Gastrocnemius medialis (tissue), 4 donors: Measurements from ENCODE around the gene HOATZ. TPM values are rescaled to one million over a fixed set of nuclear protein-coding genes. Genes with fewer than 3 reads are reported as not detected.

Experiments
- ATAC-seq, 2 donors: fragments of 150-250 bp; one replicate each; pipeline ENCODE4 v1.9.1; 2016
- DNase-seq, 2 donors: peaks; one replicate each; pipeline ENCODE4 v3.0.0-alpha.2; 2019
- H3K27ac ChIP-seq, 4 donors: fragments of 200-600 bp; sonication (generic); 1 replicate in 1 of 4; 2 replicates in 3 of 4; pipeline ENCODE4 v1.5.1; 2016 to 2018; ENCODE audit warnings: mild to moderate bottlenecking in 2 of 4, moderate library complexity in 1 of 4
- H3K27me3 ChIP-seq, 3 donors: fragments of 200-600 bp; sonication (generic) in 2 of 3; 1 replicate in 1 of 3; 2 replicates in 2 of 3; pipeline versions ENCODE4 v1.5.1 to v1.6.0; 2016 to 2019; ENCODE audit warnings: mild to moderate bottlenecking in 1 of 3, moderate library complexity in 1 of 3
- H3K36me3 ChIP-seq, 2 donors: fragments of 200-600 bp; sonication (generic) in 1 of 2; one replicate each; pipeline ENCODE4 v1.5.1; 2017 to 2018
- H3K4me1 ChIP-seq, 2 donors: fragments of 200-600 bp; sonication (generic) in 1 of 2; one replicate each; pipeline ENCODE4 v1.5.1; 2016 to 2017; ENCODE audit warnings: mild to moderate bottlenecking in 2 of 2
- H3K4me3 ChIP-seq, 4 donors: fragments of 200-600 bp; sonication (generic) in 3 of 4; 1 replicate in 1 of 4; 2 replicates in 3 of 4; pipeline ENCODE4 v1.5.1; 2016 to 2019; ENCODE audit warnings: mild to moderate bottlenecking in 2 of 4
- H3K9me3 ChIP-seq, 3 donors: fragments of 200-600 bp; sonication (generic) in 2 of 3; 1 replicate in 1 of 3; 2 replicates in 2 of 3; pipeline ENCODE4 v1.5.1; 2016 to 2019
- CTCF ChIP-seq, 5 experiments: fragments of 450-650 bp in 3 of 5; fragments of 200-600 bp in 2 of 5; sonication (generic) in 2 of 5; IDR thresholded peaks in 4 of 5; conservative IDR thresholded peaks in 1 of 5; 1 replicate in 4 of 5; 2 replicates in 1 of 5; pipeline ENCODE4 v1.5.1; 2016 to 2019; ENCODE audit warnings: antibody characterized with exemption in 5 of 5, mild to moderate bottlenecking in 3 of 5, moderate library complexity in 3 of 5
- POLR2A ChIP-seq, 2 donors: fragments of 450-650 bp; IDR thresholded peaks; one replicate each; pipeline ENCODE4 v1.6.1; 2017; ENCODE audit warnings: antibody characterized with exemption in 2 of 2, mild to moderate bottlenecking in 2 of 2, moderate library complexity in 2 of 2
- in situ Hi-C, 4 donors: fragments of 200-750 bp; cut with MboI; loops; one replicate each; pipeline versions ENCODE4 v1.15.0 to v1.8.0; 2017; ENCODE audit warnings: low sequenced_read_pairs in 4 of 4
- intact Hi-C: fragments of 100-400 bp; cut with DNase I; formaldehyde crosslinking; loops from one replicate; pipeline ENCODE4 v1.15.1; 2023; ENCODE audit warnings: low total_unique reads
- total RNA-seq, 4 donors: library from RNA; depleted of rRNA; stranded (reverse); fragments of >200 nt; gene quantifications; one replicate each; pipeline versions ENCODE4 v1.1.0 to v1.2.3, GENCODE V29; 2016

The HOATZ gene
- total RNA-seq, 4 donors from 2014 or later = not detected

- Histone ChIP-seq H3K27ac (no peak overlapping the region), H3K4me1 (peaks cover 0 to 4% of the 10 kb centered on the region in 2 donors), H3K4me3 (peak overlapping the region in 2 of 4 donors; percentile 44 to 50), H3K9me3 (no peaks in the 10 kb centered on the region), H3K27me3 (peaks cover 29 to 40% (median 39%) of the 10 kb centered on the region in 3 donors), H3K36me3 (no peaks in the 10 kb centered on the region)
- ATAC-seq (no peak), DNase-seq (no peak)
- in situ Hi-C loops = no loop called here
- no peak for TF ChIP-seq POLR2A (IDR thresholded peaks at IDR 0.05)
- TF ChIP-seq CTCF (IDR thresholded peaks at IDR 0.05 in 4 of 5, conservative IDR thresholded peaks at IDR 0.05 in 1 of 5) = no peak
- intact Hi-C loops = no loop called here
These were observed 1.4 kb upstream of the HOATZ start for GRCh38 chr11:111513240-111513605.

- in situ Hi-C loops = no loop called here
- intact Hi-C loops = no loop called here
- no peak for TF ChIP-seq CTCF (IDR thresholded peaks at IDR 0.05 in 4 of 5, conservative IDR thresholded peaks at IDR 0.05 in 1 of 5)
- no peak for TF ChIP-seq POLR2A (IDR thresholded peaks at IDR 0.05)
- no peak overlapping the region for H3K27ac ChIP-seq
- no peak for DNase-seq
- ATAC-seq = no peak
- H3K9me3 ChIP-seq = no peaks in the 10 kb centered on the region
- no peaks in the 10 kb centered on the region for H3K36me3 ChIP-seq
- H3K4me3 ChIP-seq = no peak overlapping the region
- peaks cover 0 to 4% of the 10 kb centered on the region in 2 donors for H3K4me1 ChIP-seq
- peaks cover 29 to 40% (median 39%) of the 10 kb centered on the region in 3 donors for H3K27me3 ChIP-seq
These were observed 1.0 kb downstream of the HOATZ start for GRCh38 chr11:111515591-111515990.

GRCh38 chr11:111518668-111519067 lies 4.1 kb downstream of the HOATZ start:
- Histone ChIP-seq H3K9me3 (no peaks in the 10 kb centered on the region), H3K27me3 (peaks cover 8 to 14% (median 13%) of the 10 kb centered on the region in 3 donors), H3K4me1 (no peaks in the 10 kb centered on the region), H3K27ac (no peak overlapping the region), H3K4me3 (no peak overlapping the region), H3K36me3 (no peaks in the 10 kb centered on the region)
- DNase-seq (no peak), ATAC-seq (no peak)
- intact Hi-C loops (no loop called here), in situ Hi-C loops (no loop called here)
- no peak for TF ChIP-seq POLR2A (IDR thresholded peaks at IDR 0.05)
- no peak for TF ChIP-seq CTCF (IDR thresholded peaks at IDR 0.05 in 4 of 5, conservative IDR thresholded peaks at IDR 0.05 in 1 of 5)

GRCh38 chr11:111520560-111520959 lies 6.0 kb downstream of the HOATZ start:
- no peaks in the 10 kb centered on the region for H3K27me3 ChIP-seq
- H3K4me3 ChIP-seq = no peak overlapping the region
- H3K4me1 ChIP-seq = no peaks in the 10 kb centered on the region
- in situ Hi-C loops (no loop called here), intact Hi-C loops (no loop called here)
- H3K36me3 ChIP-seq = no peaks in the 10 kb centered on the region
- DNase-seq (no peak), ATAC-seq (no peak)
- H3K27ac ChIP-seq = no peak overlapping the region
- no peaks in the 10 kb centered on the region for H3K9me3 ChIP-seq
- no peak for TF ChIP-seq CTCF (IDR thresholded peaks at IDR 0.05 in 4 of 5, conservative IDR thresholded peaks at IDR 0.05 in 1 of 5)
- TF ChIP-seq POLR2A (IDR thresholded peaks at IDR 0.05) = no peak

- no peak for DNase-seq
- intact Hi-C loops = no loop called here
- H3K36me3 ChIP-seq = no peaks in the 10 kb centered on the region
These were observed 6.6 kb downstream of the HOATZ start for GRCh38 chr11:111521135-111521534.

More at GRCh38 chr11:111521135-111521534, 6.6 kb downstream of the HOATZ start:
- in situ Hi-C loops = no loop called here
- Histone ChIP-seq H3K4me1 (no peaks in the 10 kb centered on the region), H3K4me3 (no peak overlapping the region), H3K27ac (no peak overlapping the region), H3K9me3 (no peaks in the 10 kb centered on the region), H3K27me3 (no peaks in the 10 kb centered on the region)
- TF ChIP-seq CTCF (IDR thresholded peaks at IDR 0.05 in 4 of 5, conservative IDR thresholded peaks at IDR 0.05 in 1 of 5) (no peak), POLR2A (IDR thresholded peaks at IDR 0.05) (no peak)
- ATAC-seq = no peak
